WTC11 (cell line): ENCODE data around the gene SPOCK1. TPM values are rescaled to one million over a fixed set of nuclear protein-coding genes. Genes with fewer than 3 reads are reported as not detected.

ENCODE experiments used
- ATAC-seq: fragments of 200-7000 bp; cut with Tn5 transposase; 2 replicates; pipeline ENCODE4 v1.10.0; 2021; ENCODE audit warnings: mild to moderate bottlenecking, moderate library complexity
- CTCF ChIA-PET: fragments of 300-600 bp; sonication (Branson Sonifier 250); formaldehyde crosslinking; loops from one replicate; lab custom pipeline; 2021; ENCODE audit warnings: antibody characterized with exemption; lab: Charles Lee
- POLR2A ChIA-PET: fragments of 350-600 bp; sonication (Branson Sonifier 250); formaldehyde crosslinking; loops from one replicate; lab custom pipeline; 2021; ENCODE audit warnings: antibody characterized with exemption; lab: Charles Lee
- DNase-seq: peaks from one replicate; pipeline ENCODE4 v3.0.0; 2021; ENCODE audit warnings: low spot score
- H3K27ac Mint-ChIP-seq: 2 replicates; pipeline ENCODE4 v1.8.0; 2021; ENCODE audit warnings: mixed read lengths
- H3K27me3 Mint-ChIP-seq: 2 replicates; pipeline ENCODE4 v1.8.0; 2021; ENCODE audit warnings: low read depth, mild to moderate bottlenecking, moderate library complexity, mixed read lengths
- H3K36me3 Mint-ChIP-seq: 2 replicates; pipeline ENCODE4 v1.8.0; 2021; ENCODE audit warnings: mixed read lengths
- H3K4me1 Mint-ChIP-seq: 2 replicates; pipeline ENCODE4 v1.8.0; 2022; ENCODE audit warnings: mixed read lengths
- H3K4me3 Mint-ChIP-seq: 2 replicates; pipeline ENCODE4 v1.8.0; 2021; ENCODE audit warnings: mild to moderate bottlenecking, moderate library complexity, mixed read lengths
- H3K9me3 Mint-ChIP-seq: 2 replicates; pipeline ENCODE4 v1.8.0; 2021; ENCODE audit warnings: mixed read lengths
- ATF3 ChIP-seq: sonication (generic); formaldehyde crosslinking; conservative IDR thresholded peaks from 2 replicates; pipeline ENCODE4 v1.8.1; 2022; ENCODE audit warnings: mild to moderate bottlenecking, missing genetic modification reagents
- ATF6 ChIP-seq: sonication (generic); formaldehyde crosslinking; IDR thresholded peaks from 2 replicates; pipeline ENCODE4 v1.8.1; 2023; ENCODE audit warnings: mild to moderate bottlenecking, missing genetic modification reagents
- CBFB ChIP-seq: sonication (generic); formaldehyde crosslinking; IDR thresholded peaks from 2 replicates; pipeline ENCODE4 v1.8.1; 2022; ENCODE audit warnings: mild to moderate bottlenecking, low read depth, missing genetic modification reagents
- FOXJ3 ChIP-seq: sonication (generic); formaldehyde crosslinking; IDR thresholded peaks from 2 replicates; pipeline ENCODE4 v1.9.0; 2021; ENCODE audit warnings: missing genetic modification reagents, mild to moderate bottlenecking, borderline replicate concordance
- GRHL2 ChIP-seq: fragments of 250-450 bp; sonication (Bioruptor Pico); IDR thresholded peaks from 2 replicates; pipeline ENCODE4 v1.8.0; 2022; ENCODE audit warnings: mild to moderate bottlenecking, moderate library complexity; ENCODE audit not compliant: insufficient replicate concordance, severe bottlenecking
- JUN ChIP-seq: sonication (generic); formaldehyde crosslinking; IDR thresholded peaks from 2 replicates; pipeline ENCODE4 v1.8.0; 2023; ENCODE audit warnings: mild to moderate bottlenecking, missing genetic modification reagents
- KAT7 ChIP-seq: sonication (generic); formaldehyde crosslinking; IDR thresholded peaks from 2 replicates; pipeline ENCODE4 v1.8.1; 2023; ENCODE audit warnings: missing genetic modification reagents, mild to moderate bottlenecking, borderline replicate concordance
- NFYB ChIP-seq: sonication (generic); formaldehyde crosslinking; conservative IDR thresholded peaks from 2 replicates; pipeline ENCODE4 v1.8.0; 2022; ENCODE audit warnings: low read depth, missing genetic modification reagents
- RELA ChIP-seq: sonication (generic); formaldehyde crosslinking; IDR thresholded peaks from 2 replicates; pipeline ENCODE4 v1.8.1; 2022; ENCODE audit warnings: missing genetic modification reagents, mild to moderate bottlenecking, borderline replicate concordance
- SOX15 ChIP-seq: fragments of 250-450 bp; sonication (Bioruptor Pico); IDR thresholded peaks from 2 replicates; pipeline ENCODE4 v1.9.0; 2021; ENCODE audit warnings: mild to moderate bottlenecking
- STAT6 ChIP-seq: sonication (generic); formaldehyde crosslinking; conservative IDR thresholded peaks from 2 replicates; pipeline ENCODE4 v1.8.1; 2023; ENCODE audit warnings: mild to moderate bottlenecking, low read depth, missing genetic modification reagents, moderate library complexity
- TCF7 ChIP-seq: sonication (generic); formaldehyde crosslinking; IDR thresholded peaks from 2 replicates; pipeline ENCODE4 v1.8.0; 2022; ENCODE audit warnings: mild to moderate bottlenecking, low read depth, missing genetic modification reagents, moderate library complexity
- TEAD4 ChIP-seq: sonication (generic); formaldehyde crosslinking; IDR thresholded peaks from 2 replicates; pipeline ENCODE4 v1.8.0; 2022; ENCODE audit warnings: mild to moderate bottlenecking, missing genetic modification reagents
- ZNF416 ChIP-seq: fragments of 250-450 bp; sonication (Bioruptor Pico); IDR thresholded peaks from 2 replicates; pipeline ENCODE4 v1.9.0; 2021; ENCODE audit warnings: mild to moderate bottlenecking, inconsistent platforms
- ZNF423 ChIP-seq: fragments of 250-450 bp; sonication (Bioruptor Pico); IDR thresholded peaks from 2 replicates; pipeline ENCODE4 v2.1.2; 2022; ENCODE audit warnings: mild to moderate bottlenecking, moderate library complexity
- total RNA-seq: library from RNA; stranded (reverse); gene quantifications from 3 replicates; pipeline ENCODE4 v1.2.3, GENCODE V29; 2021
- TF ChIP-seq, protein P1 (sequence below): sonication (generic); formaldehyde crosslinking; IDR thresholded peaks from 2 replicates; pipeline ENCODE4 v1.8.0; 2022; ENCODE audit warnings: mild to moderate bottlenecking, missing genetic modification reagents
- TF ChIP-seq, protein P2 (sequence below): fragments of 250-450 bp; sonication (Bioruptor Pico); IDR thresholded peaks from 2 replicates; pipeline ENCODE4 v1.8.0; 2021; ENCODE audit warnings: mild to moderate bottlenecking
- TF ChIP-seq, protein P3 (sequence below): sonication (generic); formaldehyde crosslinking; IDR thresholded peaks from 2 replicates; pipeline ENCODE4 v1.8.1; 2022; ENCODE audit warnings: low read depth, mild to moderate bottlenecking, moderate library complexity, missing genetic modification reagents, borderline replicate concordance
- TF ChIP-seq, protein P4 (sequence below): sonication (generic); formaldehyde crosslinking; IDR thresholded peaks from 2 replicates; pipeline ENCODE4 v1.8.0; 2023; ENCODE audit warnings: missing genetic modification reagents, mild to moderate bottlenecking, borderline replicate concordance
- TF ChIP-seq, protein P5 (sequence below): sonication (generic); formaldehyde crosslinking; IDR thresholded peaks from 2 replicates; pipeline ENCODE4 v1.8.1; 2023; ENCODE audit warnings: mild to moderate bottlenecking, missing genetic modification reagents
- TF ChIP-seq, protein P6 (sequence below): fragments of 250-450 bp; sonication (Bioruptor Pico); IDR thresholded peaks from 2 replicates; pipeline ENCODE4 v1.9.0; 2021; ENCODE audit warnings: moderate library complexity, mild to moderate bottlenecking, inconsistent platforms, borderline replicate concordance

SPOCK1 gene
- total RNA-seq, 1 experiment from 2014 or later = 15.2 TPM

DNA sequence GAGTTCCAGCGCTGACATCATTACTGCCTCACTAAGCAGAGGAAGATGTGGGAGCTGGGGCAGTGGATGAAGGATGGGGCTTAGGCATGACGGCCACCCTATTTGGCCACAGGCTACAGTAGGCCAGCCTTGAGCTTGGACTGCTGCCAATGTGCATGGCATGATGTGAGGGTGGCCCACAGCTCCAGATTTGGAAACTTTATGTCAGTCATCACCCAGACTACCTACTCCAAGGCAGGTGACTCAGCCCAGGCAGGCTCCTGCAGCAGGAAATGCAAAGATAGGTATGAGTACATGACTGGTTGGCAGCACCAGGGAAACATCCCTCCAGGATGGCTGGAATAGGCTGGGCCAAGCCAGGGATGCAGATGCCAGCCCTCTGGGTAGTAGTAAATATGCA lies 303.6 kb downstream of the SPOCK1 start:
- no peak overlapping the region for H3K27ac Mint-ChIP-seq
- no peak overlapping the region for H3K4me3 Mint-ChIP-seq
- CTCF ChIA-PET = no interaction called here
- DNase-seq (no peak), ATAC-seq (no peak)
- no peaks in the 10 kb centered on the region; the same call in 1 of the 2 replicates for H3K27me3 Mint-ChIP-seq
- H3K4me1 Mint-ChIP-seq = peaks cover 12% of the 10 kb centered on the region
- TF ChIP-seq TEAD4 (no peak), STAT6 (CRISPR knock-in tag) (no peak), TCF7 (no peak), CBFB (no peak), JUN (no peak), ZNF416 (no peak), ZNF423 (CRISPR knock-in tag) (no peak), SOX15 (CRISPR knock-in tag) (no peak)
- TF ChIP-seq, protein P1, sequence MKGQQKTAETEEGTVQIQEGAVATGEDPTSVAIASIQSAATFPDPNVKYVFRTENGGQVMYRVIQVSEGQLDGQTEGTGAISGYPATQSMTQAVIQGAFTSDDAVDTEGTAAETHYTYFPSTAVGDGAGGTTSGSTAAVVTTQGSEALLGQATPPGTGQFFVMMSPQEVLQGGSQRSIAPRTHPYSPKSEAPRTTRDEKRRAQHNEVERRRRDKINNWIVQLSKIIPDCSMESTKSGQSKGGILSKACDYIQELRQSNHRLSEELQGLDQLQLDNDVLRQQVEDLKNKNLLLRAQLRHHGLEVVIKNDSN (CRISPR knock-in tag) = no peak
- TF ChIP-seq, protein P2, sequence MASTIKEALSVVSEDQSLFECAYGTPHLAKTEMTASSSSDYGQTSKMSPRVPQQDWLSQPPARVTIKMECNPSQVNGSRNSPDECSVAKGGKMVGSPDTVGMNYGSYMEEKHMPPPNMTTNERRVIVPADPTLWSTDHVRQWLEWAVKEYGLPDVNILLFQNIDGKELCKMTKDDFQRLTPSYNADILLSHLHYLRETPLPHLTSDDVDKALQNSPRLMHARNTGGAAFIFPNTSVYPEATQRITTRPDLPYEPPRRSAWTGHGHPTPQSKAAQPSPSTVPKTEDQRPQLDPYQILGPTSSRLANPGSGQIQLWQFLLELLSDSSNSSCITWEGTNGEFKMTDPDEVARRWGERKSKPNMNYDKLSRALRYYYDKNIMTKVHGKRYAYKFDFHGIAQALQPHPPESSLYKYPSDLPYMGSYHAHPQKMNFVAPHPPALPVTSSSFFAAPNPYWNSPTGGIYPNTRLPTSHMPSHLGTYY (CRISPR knock-in tag) = no peak
- TF ChIP-seq, protein P3, sequence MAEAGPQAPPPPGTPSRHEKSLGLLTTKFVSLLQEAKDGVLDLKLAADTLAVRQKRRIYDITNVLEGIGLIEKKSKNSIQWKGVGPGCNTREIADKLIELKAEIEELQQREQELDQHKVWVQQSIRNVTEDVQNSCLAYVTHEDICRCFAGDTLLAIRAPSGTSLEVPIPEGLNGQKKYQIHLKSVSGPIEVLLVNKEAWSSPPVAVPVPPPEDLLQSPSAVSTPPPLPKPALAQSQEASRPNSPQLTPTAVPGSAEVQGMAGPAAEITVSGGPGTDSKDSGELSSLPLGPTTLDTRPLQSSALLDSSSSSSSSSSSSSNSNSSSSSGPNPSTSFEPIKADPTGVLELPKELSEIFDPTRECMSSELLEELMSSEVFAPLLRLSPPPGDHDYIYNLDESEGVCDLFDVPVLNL (CRISPR knock-in tag) = no peak
- TF ChIP-seq, protein P4, sequence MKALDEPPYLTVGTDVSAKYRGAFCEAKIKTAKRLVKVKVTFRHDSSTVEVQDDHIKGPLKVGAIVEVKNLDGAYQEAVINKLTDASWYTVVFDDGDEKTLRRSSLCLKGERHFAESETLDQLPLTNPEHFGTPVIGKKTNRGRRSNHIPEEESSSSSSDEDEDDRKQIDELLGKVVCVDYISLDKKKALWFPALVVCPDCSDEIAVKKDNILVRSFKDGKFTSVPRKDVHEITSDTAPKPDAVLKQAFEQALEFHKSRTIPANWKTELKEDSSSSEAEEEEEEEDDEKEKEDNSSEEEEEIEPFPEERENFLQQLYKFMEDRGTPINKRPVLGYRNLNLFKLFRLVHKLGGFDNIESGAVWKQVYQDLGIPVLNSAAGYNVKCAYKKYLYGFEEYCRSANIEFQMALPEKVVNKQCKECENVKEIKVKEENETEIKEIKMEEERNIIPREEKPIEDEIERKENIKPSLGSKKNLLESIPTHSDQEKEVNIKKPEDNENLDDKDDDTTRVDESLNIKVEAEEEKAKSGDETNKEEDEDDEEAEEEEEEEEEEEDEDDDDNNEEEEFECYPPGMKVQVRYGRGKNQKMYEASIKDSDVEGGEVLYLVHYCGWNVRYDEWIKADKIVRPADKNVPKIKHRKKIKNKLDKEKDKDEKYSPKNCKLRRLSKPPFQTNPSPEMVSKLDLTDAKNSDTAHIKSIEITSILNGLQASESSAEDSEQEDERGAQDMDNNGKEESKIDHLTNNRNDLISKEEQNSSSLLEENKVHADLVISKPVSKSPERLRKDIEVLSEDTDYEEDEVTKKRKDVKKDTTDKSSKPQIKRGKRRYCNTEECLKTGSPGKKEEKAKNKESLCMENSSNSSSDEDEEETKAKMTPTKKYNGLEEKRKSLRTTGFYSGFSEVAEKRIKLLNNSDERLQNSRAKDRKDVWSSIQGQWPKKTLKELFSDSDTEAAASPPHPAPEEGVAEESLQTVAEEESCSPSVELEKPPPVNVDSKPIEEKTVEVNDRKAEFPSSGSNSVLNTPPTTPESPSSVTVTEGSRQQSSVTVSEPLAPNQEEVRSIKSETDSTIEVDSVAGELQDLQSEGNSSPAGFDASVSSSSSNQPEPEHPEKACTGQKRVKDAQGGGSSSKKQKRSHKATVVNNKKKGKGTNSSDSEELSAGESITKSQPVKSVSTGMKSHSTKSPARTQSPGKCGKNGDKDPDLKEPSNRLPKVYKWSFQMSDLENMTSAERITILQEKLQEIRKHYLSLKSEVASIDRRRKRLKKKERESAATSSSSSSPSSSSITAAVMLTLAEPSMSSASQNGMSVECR (CRISPR knock-in tag) = no peak
- POLR2A ChIA-PET = no interaction called here
- no peaks in the 10 kb centered on the region for H3K36me3 Mint-ChIP-seq
- H3K9me3 Mint-ChIP-seq = peaks cover 14% of the 10 kb centered on the region

- H3K4me1 Mint-ChIP-seq = no peaks in the 10 kb centered on the region; the same call in 1 of the 2 replicates
- H3K4me3 Mint-ChIP-seq = no peak overlapping the region
- no peaks in the 10 kb centered on the region for H3K36me3 Mint-ChIP-seq
- no peak for DNase-seq
- ATAC-seq = no peak
- POLR2A ChIA-PET = no interaction called here
- peaks cover 8% of the 10 kb centered on the region for H3K9me3 Mint-ChIP-seq
- H3K27me3 Mint-ChIP-seq = no peaks in the 10 kb centered on the region
- no peak overlapping the region for H3K27ac Mint-ChIP-seq
- CTCF ChIA-PET = interaction anchor here (1.4 kb wide), 1 partner anchor 151 kb away, joined by 3 read pairs; no protein-coding TSS in a partner anchor
- TF ChIP-seq RELA (CRISPR knock-in tag) (no peak), FOXJ3 (CRISPR knock-in tag) (no peak), JUN (no peak), KAT7 (CRISPR knock-in tag) (no peak), GRHL2 (CRISPR knock-in tag) (no peak), ATF6 (CRISPR knock-in tag) (no peak), ATF3 (CRISPR knock-in tag) (no peak), NFYB (CRISPR knock-in tag) (no peak)
- TF ChIP-seq, protein P5, sequence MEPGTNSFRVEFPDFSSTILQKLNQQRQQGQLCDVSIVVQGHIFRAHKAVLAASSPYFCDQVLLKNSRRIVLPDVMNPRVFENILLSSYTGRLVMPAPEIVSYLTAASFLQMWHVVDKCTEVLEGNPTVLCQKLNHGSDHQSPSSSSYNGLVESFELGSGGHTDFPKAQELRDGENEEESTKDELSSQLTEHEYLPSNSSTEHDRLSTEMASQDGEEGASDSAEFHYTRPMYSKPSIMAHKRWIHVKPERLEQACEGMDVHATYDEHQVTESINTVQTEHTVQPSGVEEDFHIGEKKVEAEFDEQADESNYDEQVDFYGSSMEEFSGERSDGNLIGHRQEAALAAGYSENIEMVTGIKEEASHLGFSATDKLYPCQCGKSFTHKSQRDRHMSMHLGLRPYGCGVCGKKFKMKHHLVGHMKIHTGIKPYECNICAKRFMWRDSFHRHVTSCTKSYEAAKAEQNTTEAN = no peak
- TF ChIP-seq, protein P6, sequence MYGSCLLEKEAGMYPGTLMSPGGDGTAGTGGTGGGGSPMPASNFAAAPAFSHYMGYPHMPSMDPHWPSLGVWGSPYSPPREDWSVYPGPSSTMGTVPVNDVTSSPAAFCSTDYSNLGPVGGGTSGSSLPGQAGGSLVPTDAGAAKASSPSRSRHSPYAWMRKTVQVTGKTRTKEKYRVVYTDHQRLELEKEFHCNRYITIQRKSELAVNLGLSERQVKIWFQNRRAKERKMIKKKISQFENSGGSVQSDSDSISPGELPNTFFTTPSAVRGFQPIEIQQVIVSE (CRISPR knock-in tag) = no peak
These were observed 304.8 kb downstream of the SPOCK1 start for GRCh38 chr5:137194300-137194699.
